HG03159 (cell line): ENCODE measurements around the gene ANKRD24.
"Not testable (repeated sequence)": the region's sequence is repeated elsewhere in the genome, so short reads cannot be mapped to it uniquely, and the experiment has no call there.

Source experiments
- ATAC-seq: cut with Tn5 transposase; IDR thresholded peaks from one replicate; pipeline ENCODE4 v1.9.1; 2021; ENCODE audit warnings: mild to moderate bottlenecking, moderate library complexity; ENCODE audit not compliant: unreplicated experiment

ANKRD24 gene

DNA sequence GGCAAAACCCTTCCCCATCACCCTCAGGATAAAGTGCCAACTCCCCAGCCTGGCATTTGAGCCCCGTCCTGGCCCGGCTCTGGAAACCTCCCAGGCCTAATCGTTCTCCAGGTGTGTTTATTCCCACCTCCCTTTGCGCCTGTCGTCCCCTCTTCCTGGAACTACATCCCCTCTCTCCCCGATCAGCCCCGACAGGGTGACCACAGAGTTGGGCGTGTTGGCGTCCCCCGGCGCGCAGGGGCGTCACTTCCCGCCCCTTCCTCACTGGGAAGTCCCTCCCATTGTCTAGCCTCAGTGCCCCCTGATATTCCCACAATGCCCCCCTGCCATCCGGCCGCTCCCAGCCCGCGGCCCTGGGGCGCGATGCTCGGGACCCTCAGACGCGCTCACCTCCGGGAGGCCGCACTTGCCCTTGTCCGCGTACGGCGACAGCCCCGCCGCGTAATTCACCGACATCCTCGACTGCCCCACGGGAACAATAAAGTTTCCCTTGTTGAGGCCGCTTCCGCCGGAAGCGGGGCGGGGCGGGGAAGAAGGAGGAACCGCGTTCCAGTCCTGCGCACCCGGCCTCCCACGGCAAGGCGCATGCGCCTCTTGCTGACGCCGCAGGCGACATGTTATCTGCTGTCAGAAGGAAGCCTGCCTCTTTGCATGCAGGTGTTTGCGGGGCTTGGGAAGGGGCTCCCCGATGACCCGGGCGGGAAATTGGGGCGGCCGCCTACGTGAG lies at the start of gene ANKRD24, which contains the start of gene SIRT6:
Gene ANKRD24 (plus strand): TSS at position 606 of the 727 bp plus-strand sequence. CDS start 3,737 bp downstream, outside the sequence.
Gene SIRT6 (minus strand): TSS at position 480 of the 727 bp plus-strand sequence. CDS start 24 bp downstream, at position 456.
- ATAC-seq, result peak; percentile 69

DNA sequence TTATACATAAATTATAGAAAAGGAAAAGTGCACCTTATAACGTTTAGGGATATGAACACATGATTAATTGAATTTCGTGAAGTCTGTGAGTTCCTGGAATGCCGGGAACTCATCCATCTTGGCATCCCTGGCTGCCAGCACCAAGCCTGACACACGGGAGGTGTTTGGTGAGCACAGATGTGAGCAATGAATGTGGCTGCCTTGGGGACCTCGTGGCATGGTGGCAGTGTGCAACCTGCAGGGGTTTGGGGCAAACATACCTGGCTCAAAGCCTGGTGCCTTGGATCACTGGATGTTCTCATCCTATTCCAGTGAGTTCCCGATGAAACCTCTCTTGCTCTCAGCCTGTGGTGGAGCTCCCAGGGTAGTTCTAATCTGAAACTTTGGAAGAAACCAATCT lies 48.1 kb upstream of the ANKRD24 start:
- no peak for ATAC-seq

GRCh38 chr19:4135386-4135785 lies 47.1 kb upstream of the ANKRD24 start:
- not testable (repeated sequence) for ATAC-seq

- ATAC-seq, result no peak
These were observed 45.8 kb upstream of the ANKRD24 start for GRCh38 chr19:4136680-4137088.

GRCh38 chr19:4138445-4138844 lies 44.0 kb upstream of the ANKRD24 start:
- ATAC-seq, result no peak

- ATAC-seq, result no peak
These were observed 42.8 kb upstream of the ANKRD24 start for GRCh38 chr19:4139614-4140236.

DNA sequence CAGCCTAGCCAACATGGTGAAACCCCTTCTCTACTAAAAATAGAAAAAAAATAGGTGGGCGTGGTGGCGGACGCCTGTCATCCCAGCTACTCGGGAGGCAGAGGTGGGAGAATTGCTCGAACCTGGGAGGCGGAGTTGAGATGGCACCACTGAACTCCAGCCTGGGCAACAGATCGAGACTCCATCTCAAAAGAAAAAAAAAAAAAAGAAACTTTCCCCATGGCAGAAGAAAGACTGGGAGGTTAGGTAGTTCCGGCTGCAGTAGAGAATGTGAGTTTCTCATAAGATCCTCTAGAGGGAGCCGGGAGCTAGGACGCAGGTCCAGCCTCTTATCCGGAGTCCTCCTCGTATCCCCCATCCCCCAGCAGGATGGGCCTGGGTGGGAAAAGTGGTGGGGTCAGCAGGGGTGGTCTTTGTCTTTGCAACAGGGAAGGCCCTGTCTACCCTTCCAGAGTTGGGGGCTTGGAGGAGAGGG lies 42.2 kb upstream of the ANKRD24 start:
- ATAC-seq, result no peak

DNA sequence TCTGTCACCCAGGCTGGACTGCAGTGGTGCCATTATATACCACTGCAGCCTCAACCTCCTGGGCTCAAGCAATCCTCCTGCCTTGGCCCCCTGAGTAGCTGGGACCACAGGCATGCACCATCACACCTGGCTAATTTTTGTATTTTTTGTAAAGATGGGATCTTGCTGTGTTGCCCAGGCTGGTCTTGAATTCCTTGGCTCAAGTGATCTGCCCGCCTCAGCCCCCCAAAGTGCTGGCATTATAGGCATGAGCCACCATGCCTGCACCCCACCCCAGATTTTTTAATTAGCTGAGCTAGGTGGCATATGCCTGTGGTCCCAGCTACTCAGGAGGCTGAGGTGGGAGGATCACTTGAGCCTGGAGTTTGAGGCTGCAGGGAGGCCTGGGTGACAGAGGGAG lies 39.6 kb upstream of the ANKRD24 start:
- ATAC-seq, result not testable (repeated sequence)

- no peak for ATAC-seq
These were observed 37.7 kb upstream of the ANKRD24 start for GRCh38 chr19:4144666-4145249.

DNA sequence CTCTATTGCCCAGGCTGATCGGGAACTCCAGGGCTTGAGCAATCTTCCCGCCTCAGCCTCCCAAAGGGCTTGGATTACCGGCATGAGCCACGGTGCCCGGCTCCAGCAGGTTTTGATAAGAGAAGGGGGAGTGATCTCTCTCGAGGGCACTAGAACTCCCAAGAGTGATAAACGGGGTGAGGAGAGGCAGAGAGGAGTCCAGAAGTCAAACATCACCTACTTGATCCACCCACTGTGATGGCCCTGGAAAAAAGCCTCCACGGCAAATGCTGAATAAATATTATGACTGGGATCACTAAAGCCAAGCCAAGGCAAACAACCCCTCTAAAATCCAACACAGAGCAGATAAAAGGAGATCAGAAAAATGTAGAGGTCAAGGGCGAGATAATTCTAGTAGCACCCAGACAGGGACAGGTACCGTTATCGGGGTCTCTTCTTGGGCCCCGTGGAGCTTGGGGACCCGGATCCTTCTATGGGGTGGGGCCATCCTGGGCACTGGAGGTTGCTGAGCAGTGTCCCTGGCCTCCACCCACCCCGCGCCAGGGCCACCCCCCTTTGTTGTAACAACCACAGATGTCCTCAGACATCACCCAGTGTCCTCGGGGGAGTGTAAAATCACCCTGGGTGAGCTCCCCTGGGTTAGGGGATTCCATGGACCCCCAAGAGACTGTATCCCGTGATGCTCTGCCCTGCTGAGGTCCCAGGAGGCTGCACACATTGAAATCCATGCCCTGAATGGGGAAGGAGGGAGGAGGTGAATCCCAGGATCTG lies 32.8 kb upstream of the ANKRD24 start:
- no peak for ATAC-seq

GRCh38 chr19:4151623-4152022 lies 30.9 kb upstream of the ANKRD24 start:
- ATAC-seq, result no peak

GRCh38 chr19:4152241-4152998 lies 30.1 kb upstream of the ANKRD24 start:
- ATAC-seq, result no peak

- ATAC-seq, result no peak
These were observed 27.7 kb upstream of the ANKRD24 start for GRCh38 chr19:4154571-4155312.

DNA sequence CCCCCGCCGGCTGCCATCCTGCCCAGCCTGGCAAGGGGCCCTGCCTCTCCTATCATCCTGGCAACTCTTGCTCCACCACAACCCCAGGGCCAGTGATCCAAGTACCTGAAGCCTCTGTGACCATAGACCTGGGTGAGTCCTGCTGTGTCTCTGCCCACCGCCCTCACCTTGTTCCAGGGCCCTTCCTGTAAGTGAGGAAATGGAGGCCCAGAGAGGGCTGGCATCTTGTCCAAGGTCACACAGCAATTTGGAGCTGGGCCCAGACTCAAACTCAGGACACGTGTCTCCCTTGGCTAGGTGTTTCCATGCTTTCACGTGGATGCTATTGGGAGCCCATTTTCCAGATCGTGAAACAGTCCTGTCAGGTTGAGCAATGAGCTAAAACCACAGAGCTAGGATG lies 25.3 kb upstream of the ANKRD24 start:
- no peak for ATAC-seq

DNA sequence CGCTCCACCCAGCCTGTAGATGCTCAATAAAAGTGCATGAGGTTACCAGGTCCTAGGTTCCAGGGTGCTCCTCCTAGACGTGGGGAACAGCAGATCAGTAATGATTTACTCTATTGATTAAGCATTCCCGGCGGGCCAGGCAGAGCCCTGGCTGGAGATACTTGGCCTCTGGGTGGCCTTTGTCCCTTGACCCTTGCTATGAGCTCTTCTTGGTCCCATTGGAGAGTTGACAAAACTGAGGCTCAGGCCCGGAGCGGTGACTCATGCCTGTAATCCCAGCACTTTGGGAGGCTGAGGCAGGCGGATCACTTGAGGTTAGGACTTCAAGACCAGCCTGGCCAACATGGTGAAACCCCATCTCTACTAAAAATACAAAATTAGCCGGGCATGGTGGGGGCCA lies 24.5 kb upstream of the ANKRD24 start:
- not testable (repeated sequence) for ATAC-seq

DNA sequence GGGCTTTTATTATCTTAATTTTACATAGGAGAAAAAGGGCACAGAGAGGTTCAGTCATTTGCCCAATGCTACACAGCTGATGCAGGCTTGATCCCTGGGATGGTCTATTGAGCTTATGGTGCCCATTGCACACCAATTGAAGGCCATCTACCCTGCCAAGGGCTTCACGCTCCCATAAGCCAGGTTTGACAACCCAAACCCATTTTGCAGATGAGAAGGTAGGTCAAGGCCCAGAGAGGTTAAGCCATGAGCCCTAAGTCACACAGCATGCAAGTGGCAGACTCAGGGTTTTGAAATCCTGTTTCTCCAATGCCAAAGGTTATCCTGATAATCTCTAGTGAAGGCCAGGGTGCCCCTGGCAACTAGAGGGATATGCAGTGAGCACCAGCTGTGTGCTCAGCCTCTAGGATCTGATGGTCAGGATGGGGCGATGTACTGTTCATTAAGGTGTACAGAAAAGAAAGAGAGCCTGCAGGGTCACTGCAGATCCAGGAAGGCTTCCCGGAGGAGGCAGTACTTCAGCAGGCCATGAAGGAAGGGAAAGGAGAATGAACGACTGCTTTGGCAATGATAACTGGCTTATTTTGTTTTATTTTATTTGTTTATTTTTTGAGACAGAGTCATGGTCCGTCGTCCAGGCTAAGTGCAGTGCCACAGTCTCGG lies 20.9 kb upstream of the ANKRD24 start:
- no peak for ATAC-seq

DNA sequence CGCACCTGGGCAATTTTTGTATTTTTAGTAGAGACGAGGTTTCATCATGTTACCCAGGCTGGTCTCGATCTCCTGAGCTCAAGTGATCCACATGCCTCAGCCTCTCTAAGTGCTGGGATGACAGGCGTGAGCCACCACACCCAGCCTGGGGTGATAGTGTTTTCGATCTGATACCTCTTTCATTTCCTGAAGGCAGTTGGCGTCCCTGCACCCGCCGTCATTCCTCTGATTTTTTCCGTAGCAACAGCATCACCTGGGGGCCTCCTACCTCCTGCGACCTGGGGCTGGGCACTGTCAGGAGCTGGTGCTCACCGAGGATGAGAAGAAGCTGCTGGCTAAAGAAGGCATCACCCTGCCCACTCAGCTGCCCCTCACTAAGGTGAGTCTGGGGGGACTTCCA lies 18.2 kb upstream of the ANKRD24 start:
- no peak for ATAC-seq

DNA sequence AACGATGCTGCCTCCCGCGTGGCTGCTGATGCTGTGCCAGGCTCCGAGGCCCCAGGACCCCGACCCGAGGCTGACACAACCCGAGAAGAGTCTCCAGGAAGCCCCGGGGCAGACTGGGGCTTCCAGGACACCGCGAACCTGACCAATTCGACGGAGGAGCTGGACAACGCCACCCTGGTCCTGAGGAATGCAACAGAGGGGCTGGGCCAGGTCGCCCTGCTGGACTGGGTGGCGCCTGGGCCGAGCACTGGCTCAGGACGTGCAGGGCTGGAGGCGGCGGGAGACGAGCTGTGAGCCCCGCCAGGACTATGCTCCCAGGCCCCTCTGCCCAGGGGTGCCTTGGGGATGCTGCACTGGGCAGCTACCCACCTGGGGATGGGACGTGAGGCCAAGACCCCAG lies 10.8 kb upstream of the ANKRD24 start:
- ATAC-seq, result no peak

- no peak for ATAC-seq
These were observed 9.5 kb upstream of the ANKRD24 start for GRCh38 chr19:4172861-4173473.
